Activated B cell treated with CpG ODN at 0.5 μM for 24 hours (primary cell): Measurements from ENCODE around the gene PPP2R2C. TPM values are rescaled to one million over a fixed set of nuclear protein-coding genes. Genes with fewer than 3 reads are reported as not detected.

Experiments used
- ATAC-seq: fragments of 200-7000 bp; cut with Tn5 transposase; one replicate; pipeline ENCODE4 v1.10.0; 2021; ENCODE audit warnings: low read depth, mild to moderate bottlenecking, moderate library complexity
- CTCF ChIA-PET: fragments of 350-600 bp; sonication (Branson Sonifier 250); formaldehyde crosslinking; loops from one replicate; lab custom pipeline; 2021; ENCODE audit warnings: antibody characterized with exemption; lab: Charles Lee
- POLR2A ChIA-PET: fragments of 350-600 bp; sonication (Branson Sonifier 250); formaldehyde crosslinking; loops from one replicate; lab custom pipeline; 2021; ENCODE audit warnings: antibody characterized with exemption; lab: Charles Lee
- DNase-seq: peaks from one replicate; pipeline ENCODE4 v3.0.0; 2022
- H3K27ac Mint-ChIP-seq: one replicate; pipeline ENCODE4 v1.8.0; 2020; ENCODE audit warnings: mixed read lengths
- H3K27me3 Mint-ChIP-seq: one replicate; pipeline ENCODE4 v1.8.0; 2021; ENCODE audit warnings: mixed read lengths
- H3K36me3 Mint-ChIP-seq: one replicate; pipeline ENCODE4 v1.8.0; 2021; ENCODE audit warnings: low read depth, mixed read lengths
- H3K4me1 Mint-ChIP-seq: one replicate; pipeline ENCODE4 v1.8.0; 2021; ENCODE audit warnings: mixed read lengths
- H3K4me3 Mint-ChIP-seq: one replicate; pipeline ENCODE4 v1.8.0; 2020; ENCODE audit warnings: mild to moderate bottlenecking, mixed read lengths
- H3K9me3 Mint-ChIP-seq: one replicate; pipeline ENCODE4 v1.8.0; 2020; ENCODE audit warnings: mixed read lengths
- intact Hi-C: fragments of 100-400 bp; cut with micrococcal nuclease; formaldehyde crosslinking; loops from one replicate; pipeline ENCODE4 v1.15.1; 2024
- total RNA-seq: library from RNA; stranded (reverse); gene quantifications from 2 replicates; pipeline ENCODE4 v1.2.3, GENCODE V29; 2022
- TF ChIP-seq, protein P1 (sequence below): fragments of 200-600 bp; IDR thresholded peaks from one replicate; pipeline ENCODE4 v1.8.0; 2022; ENCODE audit warnings: antibody characterized with exemption, mild to moderate bottlenecking

Gene PPP2R2C
- total RNA-seq, 1 donor from 2014 or later: not detected

DNA sequence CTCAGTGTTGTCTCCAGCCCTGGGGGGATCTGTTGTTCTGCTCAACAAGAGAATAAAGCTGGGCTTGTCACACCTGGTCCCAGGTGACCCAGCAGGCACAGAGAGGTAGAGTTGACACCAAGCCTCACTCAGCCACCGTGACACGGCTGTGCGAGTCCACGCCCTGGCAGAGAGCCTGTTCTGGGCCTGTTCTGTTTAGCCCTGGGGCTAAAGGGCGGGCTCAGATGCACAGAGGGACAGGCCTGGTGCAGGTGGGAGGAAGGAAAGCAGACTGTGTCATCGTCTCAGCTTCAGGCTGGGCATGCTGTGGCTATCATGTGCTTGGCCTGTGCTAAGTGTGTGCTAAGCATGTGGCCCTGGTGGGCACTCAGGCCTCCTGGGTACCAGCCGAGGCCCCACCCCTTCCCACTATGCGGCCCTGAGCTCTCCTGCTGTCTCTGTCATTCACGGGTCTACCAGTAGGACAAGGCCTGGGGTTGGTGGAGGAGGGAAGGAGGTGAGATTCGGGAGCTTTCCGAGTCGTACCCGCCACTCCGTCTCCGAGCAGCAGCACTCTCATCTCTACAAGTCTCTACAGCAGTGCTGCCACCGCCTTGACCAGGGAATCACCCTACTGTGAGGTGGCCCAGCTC is 191.9 kb downstream of the PPP2R2C start:
- intact Hi-C loops: no loop called here
- Mint-ChIP-seq H3K36me3 (no peaks in the 10 kb centered on the region), H3K4me1 (peaks cover 4% of the 10 kb centered on the region), H3K9me3 (no peaks in the 10 kb centered on the region), H3K27ac (no peak overlapping the region), H3K27me3 (no peaks in the 10 kb centered on the region), H3K4me3 (no peak overlapping the region)
- TF ChIP-seq, protein P1, sequence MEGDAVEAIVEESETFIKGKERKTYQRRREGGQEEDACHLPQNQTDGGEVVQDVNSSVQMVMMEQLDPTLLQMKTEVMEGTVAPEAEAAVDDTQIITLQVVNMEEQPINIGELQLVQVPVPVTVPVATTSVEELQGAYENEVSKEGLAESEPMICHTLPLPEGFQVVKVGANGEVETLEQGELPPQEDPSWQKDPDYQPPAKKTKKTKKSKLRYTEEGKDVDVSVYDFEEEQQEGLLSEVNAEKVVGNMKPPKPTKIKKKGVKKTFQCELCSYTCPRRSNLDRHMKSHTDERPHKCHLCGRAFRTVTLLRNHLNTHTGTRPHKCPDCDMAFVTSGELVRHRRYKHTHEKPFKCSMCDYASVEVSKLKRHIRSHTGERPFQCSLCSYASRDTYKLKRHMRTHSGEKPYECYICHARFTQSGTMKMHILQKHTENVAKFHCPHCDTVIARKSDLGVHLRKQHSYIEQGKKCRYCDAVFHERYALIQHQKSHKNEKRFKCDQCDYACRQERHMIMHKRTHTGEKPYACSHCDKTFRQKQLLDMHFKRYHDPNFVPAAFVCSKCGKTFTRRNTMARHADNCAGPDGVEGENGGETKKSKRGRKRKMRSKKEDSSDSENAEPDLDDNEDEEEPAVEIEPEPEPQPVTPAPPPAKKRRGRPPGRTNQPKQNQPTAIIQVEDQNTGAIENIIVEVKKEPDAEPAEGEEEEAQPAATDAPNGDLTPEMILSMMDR: no peak
- ChIA-PET POLR2A (no interaction called here), CTCF (no interaction called here)
- DNase-seq (no peak), ATAC-seq (no peak)

DNA sequence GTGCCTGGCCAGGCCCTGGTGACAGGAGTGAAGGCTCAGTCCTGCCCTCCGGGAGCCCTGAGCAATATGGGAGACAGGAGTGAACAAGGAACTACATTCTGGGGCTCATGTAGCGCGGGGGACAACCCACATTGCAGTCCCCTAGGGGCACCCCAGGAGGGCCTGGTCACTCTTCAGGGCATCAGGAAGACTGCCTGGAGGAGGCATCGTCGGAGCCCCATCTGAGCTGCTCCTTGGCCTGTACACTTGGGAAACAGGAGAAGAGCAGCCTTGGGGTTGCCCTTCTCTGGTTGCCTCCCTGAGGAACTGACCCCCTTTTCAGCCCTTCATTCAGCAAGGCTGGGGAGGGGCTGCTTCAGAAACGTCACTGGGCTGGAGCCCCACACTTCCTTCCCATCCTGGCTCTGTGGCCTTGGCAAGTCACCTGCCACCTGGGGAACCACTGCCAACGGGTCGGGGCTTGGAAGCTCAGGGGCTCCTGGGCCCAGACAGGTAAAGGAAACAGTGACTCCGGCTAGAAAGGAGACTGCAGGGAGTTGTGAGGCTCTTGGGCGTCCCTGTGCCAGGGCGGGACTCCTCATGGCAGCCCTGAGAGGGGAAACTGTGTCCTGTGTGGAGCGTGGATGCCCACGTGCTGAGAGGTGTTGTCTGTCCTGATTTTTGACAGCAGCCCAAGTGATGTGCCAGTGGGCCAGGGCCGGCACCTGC is 192.7 kb downstream of the PPP2R2C start:
- Mint-ChIP-seq H3K4me3 (no peak overlapping the region), H3K27ac (no peak overlapping the region), H3K27me3 (no peaks in the 10 kb centered on the region), H3K4me1 (peaks cover 4% of the 10 kb centered on the region), H3K36me3 (no peaks in the 10 kb centered on the region), H3K9me3 (no peaks in the 10 kb centered on the region)
- ATAC-seq: no peak
- POLR2A ChIA-PET: no interaction called here
- intact Hi-C loops: no loop called here
- CTCF ChIA-PET: no interaction called here
- TF ChIP-seq, protein P1: no peak
- DNase-seq: no peak

DNA sequence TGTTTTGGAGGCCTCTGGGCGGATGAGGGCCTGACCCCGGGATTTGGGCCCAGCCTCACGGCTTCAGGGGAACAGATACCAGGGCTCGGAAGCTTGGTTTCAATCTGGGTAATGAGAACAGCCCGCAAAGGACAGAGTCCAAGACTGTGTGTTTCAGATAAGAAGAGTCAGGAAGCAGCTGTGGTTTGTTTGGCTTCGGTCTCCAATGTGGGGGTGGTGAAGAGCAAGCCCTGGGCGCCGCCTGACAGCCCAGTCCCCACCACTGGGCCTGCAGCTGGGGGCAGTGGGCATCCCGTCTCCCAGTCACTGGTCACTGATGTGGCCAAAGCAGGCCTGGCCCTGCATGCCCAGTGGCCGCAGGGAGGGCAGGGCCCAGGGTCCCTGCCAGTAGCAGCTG is 193.6 kb downstream of the PPP2R2C start:
- no peaks in the 10 kb centered on the region for H3K9me3 Mint-ChIP-seq
- TF ChIP-seq, protein P1: no peak
- CTCF ChIA-PET: no interaction called here
- no peak overlapping the region for H3K27ac Mint-ChIP-seq
- H3K36me3 Mint-ChIP-seq: no peaks in the 10 kb centered on the region
- intact Hi-C loops: no loop called here
- DNase-seq (no peak), ATAC-seq (no peak)
- peaks cover 4% of the 10 kb centered on the region for H3K4me1 Mint-ChIP-seq
- no peaks in the 10 kb centered on the region for H3K27me3 Mint-ChIP-seq
- POLR2A ChIA-PET: no interaction called here
- no peak overlapping the region for H3K4me3 Mint-ChIP-seq

DNA sequence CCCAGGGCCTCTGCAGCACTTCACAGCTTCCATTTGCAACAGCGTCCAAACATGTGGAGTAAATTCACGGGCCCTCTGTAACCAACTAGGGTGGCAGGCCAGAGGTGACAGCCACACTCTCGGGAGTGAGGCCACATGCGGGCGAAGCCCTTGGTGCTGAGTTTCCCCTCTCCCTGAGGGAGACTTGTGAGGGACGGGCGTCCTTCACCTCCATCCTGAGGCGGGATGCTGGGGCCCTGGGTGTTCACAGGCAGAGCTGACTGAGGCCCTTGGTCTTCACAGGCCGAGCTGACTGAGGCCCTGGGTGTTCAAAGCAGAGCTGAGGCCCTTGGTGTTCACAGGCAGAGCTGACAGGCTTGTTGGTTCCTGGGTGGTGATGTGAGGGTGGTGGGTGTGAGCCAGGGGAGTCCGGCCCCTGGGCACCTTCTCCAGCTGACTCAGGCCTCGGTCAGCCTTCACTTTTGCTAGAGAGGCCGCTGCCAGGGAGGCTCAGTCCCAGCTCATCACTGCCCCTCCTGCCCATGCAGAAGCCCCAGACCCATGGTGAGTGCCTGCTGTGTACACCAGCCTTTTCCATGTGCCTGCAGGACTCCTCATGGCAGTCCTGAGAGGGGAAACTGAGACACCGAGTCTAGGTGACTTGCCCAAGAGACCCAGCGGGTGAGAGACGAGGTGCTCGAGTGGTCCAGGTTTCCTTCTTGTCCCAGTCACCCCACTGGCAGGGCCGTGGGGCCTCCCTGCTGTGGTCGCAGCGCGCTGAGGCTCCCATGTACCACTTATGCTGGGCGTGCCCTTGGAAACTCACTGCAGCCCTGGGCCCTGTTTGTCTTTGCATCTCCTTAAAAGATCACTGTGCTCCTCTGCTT is 194.2 kb downstream of the PPP2R2C start:
- CTCF ChIA-PET: no interaction called here
- H3K36me3 Mint-ChIP-seq: no peaks in the 10 kb centered on the region
- H3K4me3 Mint-ChIP-seq: no peak overlapping the region
- peaks cover 4% of the 10 kb centered on the region for H3K4me1 Mint-ChIP-seq
- POLR2A ChIA-PET: no interaction called here
- TF ChIP-seq, protein P1: no peak
- H3K27ac Mint-ChIP-seq: no peak overlapping the region
- intact Hi-C loops: no loop called here
- ATAC-seq (no peak), DNase-seq (no peak)
- H3K27me3 Mint-ChIP-seq: no peaks in the 10 kb centered on the region
- H3K9me3 Mint-ChIP-seq: no peaks in the 10 kb centered on the region
